ENCODE results near the gene NRG3. TPM values are rescaled to one million over a fixed set of nuclear protein-coding genes. Genes with fewer than 3 reads are reported as not detected.

Gene NRG3
- total and polyA plus RNA-seq, 2 of the 8 experiments (the other 6 are each of a cell fraction or from before 2014, with no cell fraction given), result 4.2 to 5.0 TPM

DNA sequence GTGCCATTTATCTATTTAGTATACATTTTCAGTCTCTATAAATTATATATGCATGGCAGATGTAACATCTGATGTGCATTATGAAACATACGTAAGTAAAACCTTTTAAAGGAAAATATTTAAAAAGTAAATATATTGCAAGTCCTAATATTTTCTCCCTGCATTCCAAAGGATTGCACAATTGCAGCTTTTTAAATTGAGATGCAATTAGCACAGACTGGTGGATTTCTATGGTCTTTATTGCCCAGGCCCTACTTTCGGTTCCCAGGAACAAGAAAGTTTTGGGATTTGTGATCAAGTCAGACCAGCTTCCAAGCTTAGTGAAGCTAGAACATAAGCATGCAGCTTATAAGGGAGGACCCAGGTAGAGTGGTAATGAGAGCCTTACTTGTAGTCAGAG, 337.8 kb downstream of the NRG3 start:
- POLR2A ChIA-PET (ENCODE audit: partially characterized antibody), result no interaction called here
- no peaks in the 10 kb centered on the region for H3K79me2 ChIP-seq (ENCODE audit: control insufficient read depth in 1 of 2, insufficient read depth in 2 of 2, low read length in 2 of 2)
- no peak overlapping the region for H3K14ac ChIP-seq (ENCODE audit: insufficient read length)
- no peak overlapping the region for H4K5ac ChIP-seq (ENCODE audit: insufficient read length, low read depth, low read length)
- H3K4ac ChIP-seq (replicated peaks; ENCODE audit: insufficient read length, low read depth, low read length), result no peak overlapping the region
- no peak overlapping the region for H3K9ac ChIP-seq (replicated peaks in 1 of 4; ENCODE audit: extremely low read depth in 1 of 4, low read depth in 3 of 4, low read length in 3 of 4)
- H3K27me3 ChIP-seq (replicated peaks in 1 of 4; ENCODE audit: control insufficient read depth in 3 of 4, extremely low read depth in 1 of 4, insufficient read depth in 3 of 4, low read length in 3 of 4), result no peaks in the 10 kb centered on the region
- no peaks in the 10 kb centered on the region for H3K23me2 ChIP-seq (ENCODE audit: low read depth, low read length)
- no peak overlapping the region for H4K91ac ChIP-seq (replicated peaks; ENCODE audit: insufficient read length, low read length)
- H3K36me3 ChIP-seq (ENCODE audit: control insufficient read depth in 2 of 4, insufficient read depth in 4 of 4, low read length in 3 of 4), result no peaks in the 10 kb centered on the region
- no peak overlapping the region for H3K56ac ChIP-seq (replicated peaks; ENCODE audit: insufficient read length, low read depth, low read length)
- H3K18ac ChIP-seq (ENCODE audit: extremely low read depth, low read length), result no peak overlapping the region
- CTCF ChIA-PET (ENCODE audit: partially characterized antibody), result no interaction called here
- no peak overlapping the region for H3K4me2 ChIP-seq (ENCODE audit: insufficient read depth in 1 of 2, low read depth in 2 of 2, low read length in 2 of 2)
- H2BK20ac ChIP-seq (ENCODE audit: low read length), result no peak overlapping the region
- H4K20me1 ChIP-seq (replicated peaks in 1 of 2; ENCODE audit: control insufficient read depth in 1 of 2, insufficient read depth in 2 of 2, low read length in 2 of 2), result no peaks in the 10 kb centered on the region
- no peak for DNase-seq (ENCODE audit: low read depth in 1 of 2, low spot score in 2 of 2)
- no peak overlapping the region for H2BK5ac ChIP-seq (ENCODE audit: low read depth, low read length)
- no peaks in the 10 kb centered on the region; a peak in 1 of 7 replicates for H3K4me1 ChIP-seq (replicated peaks in 1 of 4; ENCODE audit: control insufficient read depth in 3 of 4, insufficient read depth in 4 of 4, low read length in 3 of 4)
- H3K27ac ChIP-seq (ENCODE audit: low read depth, low read length), result no peak overlapping the region
- H2AFZ ChIP-seq (ENCODE audit: low read length), result no peak overlapping the region
- no peaks in the 10 kb centered on the region for H3K79me1 ChIP-seq (ENCODE audit: low read depth, low read length)
- H2BK15ac ChIP-seq (ENCODE audit: low read length), result no peak overlapping the region
- no peak overlapping the region for H3K4me3 ChIP-seq (ENCODE audit: extremely low read depth in 1 of 4, insufficient read depth in 2 of 4, low read depth in 3 of 4, low read length in 4 of 4)
- H4K8ac ChIP-seq (ENCODE audit: extremely low read depth, insufficient read depth, low read length), result no peak overlapping the region
- peak; percentile 64; the same call in 1 of the 2 replicates for TF ChIP-seq CEBPB (IDR thresholded peaks at IDR 0.05; ENCODE audit: low read depth, low read length)
- no peak for TF ChIP-seq RFX5 (IDR thresholded peaks at IDR 0.05; ENCODE audit: borderline replicate concordance, low read depth, low read length)
- H2BK120ac ChIP-seq (replicated peaks; ENCODE audit: low read depth, low read length), result no peak overlapping the region
- H2BK12ac ChIP-seq (ENCODE audit: low read depth, low read length), result no peak overlapping the region
- no peak overlapping the region for H3K23ac ChIP-seq (ENCODE audit: insufficient read length)
- H3K9me3 ChIP-seq (ENCODE audit: insufficient read depth in 2 of 2, low read depth in 1 of 2, low read length in 1 of 2), result no peaks in the 10 kb centered on the region
- WGBS, 2 experiments (ENCODE audit: extremely low coverage in 1 of 2, insufficient coverage in 1 of 2, insufficient read length in 1 of 2, insufficient replicate concordance in 2 of 2, low coverage in 1 of 2, low lambda C conversion rate in 2 of 2, missing lambda C conversion rate in 1 of 2), result 96% methylated on average over 2 of the region's 2 CpGs; no CpG with 5 or more reads in 1 of the 2 experiments
- FAIRE-seq, result no peak
- no peak overlapping the region for H2AK5ac ChIP-seq (ENCODE audit: low read depth, low read length)
